ENCODE measurements around the gene CNOT8.

CNOT8 gene

DNA sequence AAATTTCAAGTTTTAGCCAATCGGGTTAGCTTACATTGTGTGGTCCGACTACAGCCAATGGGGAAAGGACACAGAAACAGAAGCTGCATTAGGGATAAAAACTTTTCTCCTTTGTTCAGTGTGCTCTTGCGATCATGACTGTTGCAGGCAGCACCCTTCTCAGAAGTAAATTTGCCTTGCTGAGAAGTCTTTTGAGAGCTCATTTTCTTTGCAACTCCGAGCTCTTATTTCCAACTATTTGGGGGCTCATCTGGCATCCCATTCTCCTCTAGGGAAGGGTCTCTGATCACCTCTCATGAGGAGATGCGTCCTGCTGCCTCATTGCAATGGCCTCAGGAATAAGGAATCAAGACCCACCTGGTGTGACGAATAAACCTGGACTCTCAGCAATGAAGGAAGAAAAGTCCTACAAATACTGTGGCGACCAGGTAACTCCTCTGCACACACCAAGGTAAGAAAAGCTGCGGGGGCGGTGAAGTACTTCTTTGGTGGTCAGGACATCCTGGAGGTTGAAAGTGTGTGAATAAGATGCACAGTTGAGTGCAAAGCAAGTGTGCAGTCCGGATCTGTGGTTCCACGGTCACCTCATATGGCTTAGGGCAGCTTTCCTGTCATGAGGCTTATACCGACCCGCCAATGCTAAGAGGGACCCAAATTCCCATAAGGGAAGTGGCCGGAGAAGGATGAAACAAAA lies 20.4 kb downstream of the CNOT8 start:
- Histone ChIP-seq H3K36me3 (ENCODE audit: control insufficient read depth, insufficient read depth, low read length) (no peaks in the 10 kb centered on the region), H3K4me3 (ENCODE audit: low read depth, low read length) (no peak overlapping the region), H3K9me3 (ENCODE audit: control insufficient read depth, low read length) (no peaks in the 10 kb centered on the region), H2AFZ (no peak overlapping the region), H3K9ac (no peak overlapping the region), H3K4me2 (ENCODE audit: low read length) (no peak overlapping the region), H3K79me2 (no peaks in the 10 kb centered on the region), H3K27ac (no peak overlapping the region), H3K4me1 (no peaks in the 10 kb centered on the region), H3K27me3 (ENCODE audit: control insufficient read depth, insufficient read depth, low read length) (no peaks in the 10 kb centered on the region)
- TF ChIP-seq, protein P1, sequence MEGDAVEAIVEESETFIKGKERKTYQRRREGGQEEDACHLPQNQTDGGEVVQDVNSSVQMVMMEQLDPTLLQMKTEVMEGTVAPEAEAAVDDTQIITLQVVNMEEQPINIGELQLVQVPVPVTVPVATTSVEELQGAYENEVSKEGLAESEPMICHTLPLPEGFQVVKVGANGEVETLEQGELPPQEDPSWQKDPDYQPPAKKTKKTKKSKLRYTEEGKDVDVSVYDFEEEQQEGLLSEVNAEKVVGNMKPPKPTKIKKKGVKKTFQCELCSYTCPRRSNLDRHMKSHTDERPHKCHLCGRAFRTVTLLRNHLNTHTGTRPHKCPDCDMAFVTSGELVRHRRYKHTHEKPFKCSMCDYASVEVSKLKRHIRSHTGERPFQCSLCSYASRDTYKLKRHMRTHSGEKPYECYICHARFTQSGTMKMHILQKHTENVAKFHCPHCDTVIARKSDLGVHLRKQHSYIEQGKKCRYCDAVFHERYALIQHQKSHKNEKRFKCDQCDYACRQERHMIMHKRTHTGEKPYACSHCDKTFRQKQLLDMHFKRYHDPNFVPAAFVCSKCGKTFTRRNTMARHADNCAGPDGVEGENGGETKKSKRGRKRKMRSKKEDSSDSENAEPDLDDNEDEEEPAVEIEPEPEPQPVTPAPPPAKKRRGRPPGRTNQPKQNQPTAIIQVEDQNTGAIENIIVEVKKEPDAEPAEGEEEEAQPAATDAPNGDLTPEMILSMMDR (IDR thresholded peaks at IDR 0.05), result no peak

DNA sequence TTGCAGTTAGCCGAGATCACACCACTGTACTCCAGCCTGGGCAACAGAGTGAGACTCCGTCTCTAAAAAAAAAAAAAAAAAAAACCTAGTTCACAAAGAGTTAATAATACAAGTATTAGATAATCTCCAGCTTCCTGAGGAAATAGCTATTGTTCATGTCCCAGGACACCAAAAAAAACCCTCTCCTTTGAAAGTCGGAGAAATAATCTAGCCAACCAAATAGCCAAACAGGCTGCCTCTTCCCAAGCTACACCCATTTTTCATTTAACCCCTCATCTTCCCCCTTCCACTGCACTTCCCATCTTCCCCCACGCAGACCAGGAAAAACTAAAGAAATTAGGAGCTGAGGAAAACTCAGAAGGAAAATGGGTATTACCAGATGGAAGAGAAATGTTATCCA lies 23.6 kb downstream of the CNOT8 start:
- Histone ChIP-seq H3K9ac (no peak overlapping the region), H2AFZ (no peak overlapping the region), H3K79me2 (no peaks in the 10 kb centered on the region), H3K27me3 (ENCODE audit: control insufficient read depth, insufficient read depth, low read length) (no peaks in the 10 kb centered on the region), H3K36me3 (ENCODE audit: control insufficient read depth, insufficient read depth, low read length) (no peaks in the 10 kb centered on the region), H3K4me1 (no peaks in the 10 kb centered on the region), H3K9me3 (ENCODE audit: control insufficient read depth, low read length) (no peaks in the 10 kb centered on the region), H3K27ac (no peak overlapping the region), H3K4me2 (ENCODE audit: low read length) (no peak overlapping the region), H3K4me3 (ENCODE audit: low read depth, low read length) (no peak overlapping the region)
- TF ChIP-seq, protein P1 (IDR thresholded peaks at IDR 0.05), result no peak

DNA sequence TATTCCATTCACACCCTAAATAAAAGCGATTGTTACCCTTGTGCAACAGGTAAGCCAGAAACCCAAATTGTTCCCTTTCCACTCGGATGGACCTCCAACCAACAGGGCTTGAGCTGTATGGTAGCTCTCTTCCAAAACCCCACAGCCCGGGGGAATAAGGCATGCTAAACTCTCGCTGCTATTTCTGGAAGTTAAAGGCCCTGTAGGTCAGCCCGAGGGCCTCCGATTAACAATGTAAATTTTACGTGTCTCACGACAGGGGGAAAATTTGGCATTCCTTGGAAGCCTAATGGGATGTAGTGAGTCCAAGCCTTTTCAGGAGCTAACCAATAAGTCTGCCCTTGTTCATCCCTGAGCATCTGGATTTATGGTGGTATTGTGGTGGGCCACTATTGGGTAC lies 26.0 kb downstream of the CNOT8 start:
- no peaks in the 10 kb centered on the region for H3K4me1 ChIP-seq
- H3K36me3 ChIP-seq (ENCODE audit: control insufficient read depth, insufficient read depth, low read length), result no peaks in the 10 kb centered on the region
- H3K4me2 ChIP-seq (ENCODE audit: low read length), result no peak overlapping the region
- H3K9ac ChIP-seq, result no peak overlapping the region
- no peaks in the 10 kb centered on the region for H3K79me2 ChIP-seq
- no peaks in the 10 kb centered on the region for H3K27me3 ChIP-seq (ENCODE audit: control insufficient read depth, insufficient read depth, low read length)
- no peak overlapping the region for H3K4me3 ChIP-seq (ENCODE audit: low read depth, low read length)
- no peaks in the 10 kb centered on the region for H3K9me3 ChIP-seq (ENCODE audit: control insufficient read depth, low read length)
- no peak overlapping the region for H2AFZ ChIP-seq
- TF ChIP-seq, protein P1 (IDR thresholded peaks at IDR 0.05), result no peak
- H3K27ac ChIP-seq, result no peak overlapping the region

DNA sequence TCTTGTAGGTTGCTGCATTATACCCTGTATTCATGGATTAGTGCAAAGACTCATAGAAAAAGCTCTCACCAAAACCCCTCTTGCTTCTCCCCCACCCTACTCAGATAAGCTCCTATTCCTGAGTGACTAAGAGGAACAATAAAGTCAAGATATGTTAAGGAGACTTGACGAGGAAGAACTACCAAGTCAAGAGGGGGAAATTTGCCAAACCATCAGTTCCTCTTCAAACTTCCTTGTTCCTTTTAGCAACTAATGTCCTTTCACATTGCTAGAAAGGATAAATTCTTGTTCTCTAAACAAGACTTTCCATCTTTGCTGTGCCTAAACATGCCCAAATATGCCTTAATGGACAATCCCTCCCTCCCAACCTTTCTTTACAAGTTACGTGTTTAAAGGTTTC lies 27.0 kb downstream of the CNOT8 start:
- Histone ChIP-seq H3K4me3 (ENCODE audit: low read depth, low read length) (no peak overlapping the region), H3K9me3 (ENCODE audit: control insufficient read depth, low read length) (no peaks in the 10 kb centered on the region), H3K4me1 (no peaks in the 10 kb centered on the region), H3K36me3 (ENCODE audit: control insufficient read depth, insufficient read depth, low read length) (no peaks in the 10 kb centered on the region), H3K79me2 (no peaks in the 10 kb centered on the region), H2AFZ (no peak overlapping the region), H3K27me3 (ENCODE audit: control insufficient read depth, insufficient read depth, low read length) (no peaks in the 10 kb centered on the region), H3K9ac (no peak overlapping the region), H3K27ac (no peak overlapping the region), H3K4me2 (ENCODE audit: low read length) (no peak overlapping the region)
- TF ChIP-seq, protein P1 (IDR thresholded peaks at IDR 0.05), result no peak

DNA sequence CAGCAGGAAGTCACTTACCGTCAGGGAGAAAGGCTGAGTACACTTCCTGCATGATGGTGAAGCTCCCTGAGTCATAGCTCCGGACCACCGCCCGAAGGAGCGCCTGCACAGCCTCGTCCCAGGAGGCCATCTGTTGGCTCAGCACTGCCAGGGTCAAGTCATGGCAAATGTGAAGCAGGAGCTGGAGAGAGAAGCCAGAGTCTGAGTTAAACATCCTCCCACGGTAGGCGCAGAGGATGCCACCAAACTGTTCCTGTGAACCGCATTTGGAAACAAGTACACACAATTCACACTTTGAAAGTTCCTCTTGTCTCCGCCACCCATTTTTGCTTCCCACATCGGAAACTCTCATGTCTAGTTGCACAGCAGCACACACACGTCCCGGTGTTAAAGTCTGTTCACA lies 33.9 kb downstream of the CNOT8 start:
- Histone ChIP-seq H3K4me2 (ENCODE audit: low read length) (no peak overlapping the region), H3K9me3 (ENCODE audit: control insufficient read depth, low read length) (no peaks in the 10 kb centered on the region), H3K27me3 (ENCODE audit: control insufficient read depth, insufficient read depth, low read length) (no peaks in the 10 kb centered on the region), H2AFZ (no peak overlapping the region), H3K36me3 (ENCODE audit: control insufficient read depth, insufficient read depth, low read length) (no peaks in the 10 kb centered on the region), H3K79me2 (no peaks in the 10 kb centered on the region), H3K4me1 (peaks cover 3% of the 10 kb centered on the region), H3K27ac (no peak overlapping the region), H3K4me3 (ENCODE audit: low read depth, low read length) (no peak overlapping the region), H3K9ac (no peak overlapping the region)
- TF ChIP-seq, protein P1 (IDR thresholded peaks at IDR 0.05), result no peak

All from parathyroid adenoma (tissue), 2 donors.